HFFc6 (cell line): ENCODE data around the gene ZNF222. TPM values are rescaled to one million over a fixed set of nuclear protein-coding genes. Genes with fewer than 3 reads are reported as not detected.

ENCODE experiments used
- DNase-seq: peaks from one replicate; pipeline ENCODE4 v3.0.0-alpha.2; 2018
- H3K27ac Mint-ChIP-seq: 2 replicates; pipeline ENCODE4 v1.8.0; 2020; ENCODE audit warnings: mild to moderate bottlenecking, mixed read lengths
- H3K27me3 Mint-ChIP-seq: 2 replicates; pipeline ENCODE4 v1.8.0; 2021; ENCODE audit warnings: mild to moderate bottlenecking, moderate library complexity, mixed read lengths; ENCODE audit not compliant: insufficient read depth
- H3K36me3 Mint-ChIP-seq: 2 replicates; pipeline ENCODE4 v1.8.0; 2021; ENCODE audit warnings: low read depth, mixed read lengths
- H3K4me1 Mint-ChIP-seq: 2 replicates; pipeline ENCODE4 v1.8.0; 2020; ENCODE audit warnings: low read depth, mixed read lengths
- H3K4me3 Mint-ChIP-seq: 2 replicates; pipeline ENCODE4 v1.8.0; 2020; ENCODE audit warnings: mild to moderate bottlenecking, moderate library complexity, mixed read lengths
- H3K9me3 Mint-ChIP-seq: 2 replicates; pipeline ENCODE4 v1.8.0; 2020; ENCODE audit warnings: mild to moderate bottlenecking, mixed read lengths
- total RNA-seq, 6 experiments: library from RNA; stranded (reverse); fragmentation: NEBNext Ultra II Directional; extraction: Animal tissue kit (Norgen Biotek cat#: 25700); gene quantifications; 2 replicates in 1 of 6; 3 replicates in 5 of 6; pipeline ENCODE4 v1.2.3, GENCODE V29; 2021
- TF ChIP-seq, protein P1 (sequence below): fragments of 200-600 bp; sonication (generic); IDR thresholded peaks from 2 replicates; pipeline ENCODE4 v1.5.0; 2021; ENCODE audit warnings: antibody characterized with exemption, mild to moderate bottlenecking

Gene ZNF222
- total RNA-seq, 6 experiments from 2014 or later: 2.4 to 5.1 (median 3.6) TPM

DNA sequence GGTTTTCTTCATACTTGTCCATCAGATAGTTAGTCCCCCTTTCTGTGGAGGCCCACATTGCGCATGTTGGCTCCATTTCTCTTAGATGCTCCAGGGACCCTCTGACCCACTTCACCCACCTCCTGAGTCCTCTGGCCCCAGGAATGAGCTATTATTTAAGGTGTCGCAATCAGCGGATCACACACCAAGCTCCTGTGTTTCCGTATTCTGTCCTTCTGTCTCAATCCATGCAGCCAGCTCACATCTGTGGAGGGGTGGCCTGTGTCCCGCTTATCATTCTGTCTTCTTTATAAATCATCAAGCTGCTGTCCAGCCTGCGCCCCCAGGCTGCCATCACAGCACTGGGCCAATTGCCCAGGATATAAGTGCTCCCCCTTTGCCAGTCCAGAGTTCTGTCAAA lies 17.7 kb upstream of the ZNF222 start:
- peaks cover 9% of the 10 kb centered on the region for H3K4me1 Mint-ChIP-seq
- H3K4me3 Mint-ChIP-seq: no peak overlapping the region
- H3K36me3 Mint-ChIP-seq: peaks cover 65% of the 10 kb centered on the region
- peaks cover 51% of the 10 kb centered on the region for H3K9me3 Mint-ChIP-seq
- no peak for DNase-seq
- no peak overlapping the region for H3K27ac Mint-ChIP-seq
- TF ChIP-seq, protein P1, sequence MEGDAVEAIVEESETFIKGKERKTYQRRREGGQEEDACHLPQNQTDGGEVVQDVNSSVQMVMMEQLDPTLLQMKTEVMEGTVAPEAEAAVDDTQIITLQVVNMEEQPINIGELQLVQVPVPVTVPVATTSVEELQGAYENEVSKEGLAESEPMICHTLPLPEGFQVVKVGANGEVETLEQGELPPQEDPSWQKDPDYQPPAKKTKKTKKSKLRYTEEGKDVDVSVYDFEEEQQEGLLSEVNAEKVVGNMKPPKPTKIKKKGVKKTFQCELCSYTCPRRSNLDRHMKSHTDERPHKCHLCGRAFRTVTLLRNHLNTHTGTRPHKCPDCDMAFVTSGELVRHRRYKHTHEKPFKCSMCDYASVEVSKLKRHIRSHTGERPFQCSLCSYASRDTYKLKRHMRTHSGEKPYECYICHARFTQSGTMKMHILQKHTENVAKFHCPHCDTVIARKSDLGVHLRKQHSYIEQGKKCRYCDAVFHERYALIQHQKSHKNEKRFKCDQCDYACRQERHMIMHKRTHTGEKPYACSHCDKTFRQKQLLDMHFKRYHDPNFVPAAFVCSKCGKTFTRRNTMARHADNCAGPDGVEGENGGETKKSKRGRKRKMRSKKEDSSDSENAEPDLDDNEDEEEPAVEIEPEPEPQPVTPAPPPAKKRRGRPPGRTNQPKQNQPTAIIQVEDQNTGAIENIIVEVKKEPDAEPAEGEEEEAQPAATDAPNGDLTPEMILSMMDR: no peak
- H3K27me3 Mint-ChIP-seq: no peaks in the 10 kb centered on the region; the same call in none of the 2 replicates

DNA sequence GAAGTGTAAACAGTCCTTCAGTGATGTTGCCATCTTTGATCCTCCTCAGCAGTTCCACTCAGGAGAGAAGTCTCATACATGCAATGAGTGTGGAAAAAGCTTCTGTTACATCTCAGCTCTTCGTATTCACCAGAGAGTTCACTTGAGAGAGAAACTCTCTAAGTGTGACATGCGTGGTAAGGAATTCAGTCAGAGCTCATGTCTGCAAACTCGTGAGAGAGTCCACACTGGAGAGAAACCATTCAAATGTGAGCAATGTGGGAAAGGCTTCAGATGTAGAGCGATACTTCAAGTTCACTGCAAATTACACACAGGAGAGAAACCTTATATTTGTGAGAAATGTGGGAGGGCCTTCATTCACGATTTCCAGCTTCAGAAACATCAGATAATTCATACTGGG lies 14.7 kb upstream of the ZNF222 start:
- no peak overlapping the region for H3K4me3 Mint-ChIP-seq
- H3K4me1 Mint-ChIP-seq: no peaks in the 10 kb centered on the region
- TF ChIP-seq, protein P1: no peak
- H3K9me3 Mint-ChIP-seq: peaks cover 65% of the 10 kb centered on the region
- no peak for DNase-seq
- H3K27ac Mint-ChIP-seq: no peak overlapping the region
- H3K36me3 Mint-ChIP-seq: peaks cover 79% of the 10 kb centered on the region
- H3K27me3 Mint-ChIP-seq: no peaks in the 10 kb centered on the region; the same call in none of the 2 replicates

DNA sequence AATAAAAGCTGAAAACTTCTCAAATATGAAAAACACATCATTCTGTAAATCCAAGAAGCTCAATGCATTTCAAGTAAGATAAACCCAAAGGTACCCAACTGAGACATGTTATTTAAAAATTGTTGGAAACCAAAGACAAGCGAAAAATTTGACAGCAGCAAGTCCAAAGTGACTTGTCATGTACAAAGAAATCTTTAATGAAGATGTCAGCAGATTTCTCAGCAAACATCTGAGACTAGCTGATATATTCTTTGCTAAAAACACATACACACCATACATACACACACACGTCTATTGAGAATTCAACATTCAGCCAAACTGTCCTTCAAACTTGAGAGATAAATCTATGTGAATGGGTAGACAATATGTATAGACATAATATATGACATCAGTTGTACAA lies 5.7 kb upstream of the ZNF222 start:
- TF ChIP-seq, protein P1: no peak
- no peak for DNase-seq
- H3K36me3 Mint-ChIP-seq: no peaks in the 10 kb centered on the region
- H3K27me3 Mint-ChIP-seq: peaks cover 3% of the 10 kb centered on the region; the same call in 1 of the 2 replicates
- H3K9me3 Mint-ChIP-seq: no peaks in the 10 kb centered on the region; the same call in 1 of the 2 replicates
- H3K4me1 Mint-ChIP-seq: peaks cover under 1% of the 10 kb centered on the region
- H3K27ac Mint-ChIP-seq: no peak overlapping the region
- no peak overlapping the region for H3K4me3 Mint-ChIP-seq

DNA sequence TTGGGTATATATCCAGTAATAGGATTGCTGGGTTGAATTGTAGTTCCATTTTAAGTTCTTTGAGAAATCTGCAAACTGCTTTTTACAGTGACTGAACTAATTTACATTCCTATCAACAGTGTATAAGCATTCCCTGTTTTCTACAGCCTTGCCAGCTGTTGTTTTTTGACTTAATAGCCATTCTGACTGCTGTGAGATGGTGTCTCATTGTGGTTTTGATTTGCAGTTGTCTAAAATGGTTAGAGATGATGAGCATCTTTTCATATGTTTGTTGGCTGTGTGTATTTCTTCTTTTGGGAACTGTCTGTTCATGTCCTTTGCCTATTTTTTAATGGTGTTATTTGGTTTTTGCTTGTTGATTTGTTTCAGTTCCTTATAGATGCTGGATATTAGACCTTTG lies 4.0 kb upstream of the ZNF222 start:
- TF ChIP-seq, protein P1: no peak
- no peak overlapping the region for H3K27ac Mint-ChIP-seq
- peaks cover 3% of the 10 kb centered on the region; the same call in 1 of the 2 replicates for H3K27me3 Mint-ChIP-seq
- H3K4me1 Mint-ChIP-seq: peaks cover 11% of the 10 kb centered on the region
- H3K36me3 Mint-ChIP-seq: no peaks in the 10 kb centered on the region
- no peaks in the 10 kb centered on the region for H3K9me3 Mint-ChIP-seq
- no peak overlapping the region for H3K4me3 Mint-ChIP-seq
- DNase-seq: no peak

DNA sequence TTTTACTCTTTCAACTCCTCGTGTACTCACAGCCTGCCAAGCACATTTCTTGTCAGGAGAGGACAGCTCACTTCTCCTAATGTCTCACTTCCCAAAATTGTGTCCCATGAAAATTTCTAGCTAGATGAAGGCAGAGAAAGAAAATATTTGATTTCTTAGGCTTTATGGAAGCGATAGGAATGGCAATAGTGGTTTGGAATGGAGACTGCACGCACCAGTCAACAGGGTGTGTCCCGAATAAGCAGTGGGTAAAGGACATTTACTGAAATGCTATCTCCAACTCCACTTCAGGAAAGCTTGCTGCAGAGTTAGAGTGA lies 321 bp upstream of the ZNF222 start:
- H3K4me1 Mint-ChIP-seq: peaks cover 13% of the 10 kb centered on the region
- peaks cover 32% of the 10 kb centered on the region for H3K36me3 Mint-ChIP-seq
- no peak for DNase-seq
- H3K27me3 Mint-ChIP-seq: no peaks in the 10 kb centered on the region
- H3K4me3 Mint-ChIP-seq: peak overlapping the region; percentile 95
- peaks cover 3% of the 10 kb centered on the region; the same call in 1 of the 2 replicates for H3K9me3 Mint-ChIP-seq
- H3K27ac Mint-ChIP-seq: peak overlapping the region; percentile 91
- TF ChIP-seq, protein P1: no peak

DNA sequence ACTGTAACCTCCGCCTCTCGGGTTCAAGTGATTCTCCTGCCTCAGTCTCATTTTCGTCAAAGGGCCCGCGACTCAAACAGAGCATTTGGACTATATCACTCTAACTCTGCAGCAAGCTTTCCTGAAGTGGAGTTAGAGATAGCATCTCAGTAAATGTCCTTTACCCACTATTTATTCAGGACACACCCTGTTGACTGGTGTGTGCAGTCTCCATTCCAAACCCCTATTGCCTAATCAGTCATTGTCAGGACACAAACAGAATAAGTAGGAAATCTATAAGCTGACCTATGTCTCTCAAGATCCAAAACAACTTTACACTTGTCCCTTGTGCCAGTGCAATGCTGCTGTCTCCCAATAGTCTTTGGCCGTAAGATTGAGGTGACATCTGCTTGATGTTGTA lies 1.4 kb downstream of the ZNF222 start:
- Mint-ChIP-seq H3K4me1 (peaks cover 13% of the 10 kb centered on the region), H3K27me3 (no peaks in the 10 kb centered on the region), H3K4me3 (peak overlapping the region; percentile 95; the same call in 1 of the 2 replicates), H3K36me3 (peaks cover 50% of the 10 kb centered on the region), H3K9me3 (peaks cover 19% of the 10 kb centered on the region), H3K27ac (no peak overlapping the region)
- TF ChIP-seq, protein P1: no peak
- no peak for DNase-seq
